ENCODE measurements around the gene PTPRU. TPM values are rescaled to one million over a fixed set of nuclear protein-coding genes. Genes with fewer than 3 reads are reported as not detected.

Gene PTPRU
- total RNA-seq, 1 experiment from 2014 or later = 0.72 TPM

GRCh38 chr1:29247044-29247443 is 10.7 kb downstream of the PTPRU start:
- no peaks in the 10 kb centered on the region for H3K4me1 ChIP-seq (ENCODE audit: control insufficient read depth, insufficient read depth, low read length)
- no peaks in the 10 kb centered on the region for H3K36me3 ChIP-seq (ENCODE audit: control insufficient read depth, insufficient read depth, low read length)
- H3K27me3 ChIP-seq (ENCODE audit: control insufficient read depth, insufficient read depth, low read length) = no peaks in the 10 kb centered on the region
- no peaks in the 10 kb centered on the region for H3K9me3 ChIP-seq (ENCODE audit: control insufficient read depth, insufficient read depth, low read depth, low read length)
- POLR2A ChIA-PET = no interaction called here
- DNase-seq (ENCODE audit: low read depth, low spot score) (no peak), ATAC-seq (no peak)
- in situ Hi-C loops (cut with HindIII; ENCODE audit: low pct_unique_long_range_greater_than_20kb, low sequenced_read_pairs) (no loop called here), intact Hi-C loops (cut with micrococcal nuclease; ENCODE audit: unreplicated experiment) (loop anchor here (10.0 kb wide), 1 partner anchor 98 kb away; no protein-coding TSS in a partner anchor)
- CTCF ChIA-PET = no interaction called here
- no TSS peak for BruUV-seq (replicated peaks)
- TF ChIP-seq, protein P1, sequence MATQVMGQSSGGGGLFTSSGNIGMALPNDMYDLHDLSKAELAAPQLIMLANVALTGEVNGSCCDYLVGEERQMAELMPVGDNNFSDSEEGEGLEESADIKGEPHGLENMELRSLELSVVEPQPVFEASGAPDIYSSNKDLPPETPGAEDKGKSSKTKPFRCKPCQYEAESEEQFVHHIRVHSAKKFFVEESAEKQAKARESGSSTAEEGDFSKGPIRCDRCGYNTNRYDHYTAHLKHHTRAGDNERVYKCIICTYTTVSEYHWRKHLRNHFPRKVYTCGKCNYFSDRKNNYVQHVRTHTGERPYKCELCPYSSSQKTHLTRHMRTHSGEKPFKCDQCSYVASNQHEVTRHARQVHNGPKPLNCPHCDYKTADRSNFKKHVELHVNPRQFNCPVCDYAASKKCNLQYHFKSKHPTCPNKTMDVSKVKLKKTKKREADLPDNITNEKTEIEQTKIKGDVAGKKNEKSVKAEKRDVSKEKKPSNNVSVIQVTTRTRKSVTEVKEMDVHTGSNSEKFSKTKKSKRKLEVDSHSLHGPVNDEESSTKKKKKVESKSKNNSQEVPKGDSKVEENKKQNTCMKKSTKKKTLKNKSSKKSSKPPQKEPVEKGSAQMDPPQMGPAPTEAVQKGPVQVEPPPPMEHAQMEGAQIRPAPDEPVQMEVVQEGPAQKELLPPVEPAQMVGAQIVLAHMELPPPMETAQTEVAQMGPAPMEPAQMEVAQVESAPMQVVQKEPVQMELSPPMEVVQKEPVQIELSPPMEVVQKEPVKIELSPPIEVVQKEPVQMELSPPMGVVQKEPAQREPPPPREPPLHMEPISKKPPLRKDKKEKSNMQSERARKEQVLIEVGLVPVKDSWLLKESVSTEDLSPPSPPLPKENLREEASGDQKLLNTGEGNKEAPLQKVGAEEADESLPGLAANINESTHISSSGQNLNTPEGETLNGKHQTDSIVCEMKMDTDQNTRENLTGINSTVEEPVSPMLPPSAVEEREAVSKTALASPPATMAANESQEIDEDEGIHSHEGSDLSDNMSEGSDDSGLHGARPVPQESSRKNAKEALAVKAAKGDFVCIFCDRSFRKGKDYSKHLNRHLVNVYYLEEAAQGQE (IDR thresholded peaks at IDR 0.05; ENCODE audit: insufficient read depth in 1 of 2, low read depth in 2 of 2, low read length in 1 of 2) = no peak
- TF ChIP-seq TCF7L2 (IDR thresholded peaks at IDR 0.05; ENCODE audit: low read depth, low read length) = no peak
- TF ChIP-seq, protein P2, sequence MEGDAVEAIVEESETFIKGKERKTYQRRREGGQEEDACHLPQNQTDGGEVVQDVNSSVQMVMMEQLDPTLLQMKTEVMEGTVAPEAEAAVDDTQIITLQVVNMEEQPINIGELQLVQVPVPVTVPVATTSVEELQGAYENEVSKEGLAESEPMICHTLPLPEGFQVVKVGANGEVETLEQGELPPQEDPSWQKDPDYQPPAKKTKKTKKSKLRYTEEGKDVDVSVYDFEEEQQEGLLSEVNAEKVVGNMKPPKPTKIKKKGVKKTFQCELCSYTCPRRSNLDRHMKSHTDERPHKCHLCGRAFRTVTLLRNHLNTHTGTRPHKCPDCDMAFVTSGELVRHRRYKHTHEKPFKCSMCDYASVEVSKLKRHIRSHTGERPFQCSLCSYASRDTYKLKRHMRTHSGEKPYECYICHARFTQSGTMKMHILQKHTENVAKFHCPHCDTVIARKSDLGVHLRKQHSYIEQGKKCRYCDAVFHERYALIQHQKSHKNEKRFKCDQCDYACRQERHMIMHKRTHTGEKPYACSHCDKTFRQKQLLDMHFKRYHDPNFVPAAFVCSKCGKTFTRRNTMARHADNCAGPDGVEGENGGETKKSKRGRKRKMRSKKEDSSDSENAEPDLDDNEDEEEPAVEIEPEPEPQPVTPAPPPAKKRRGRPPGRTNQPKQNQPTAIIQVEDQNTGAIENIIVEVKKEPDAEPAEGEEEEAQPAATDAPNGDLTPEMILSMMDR (IDR thresholded peaks at IDR 0.05) = no peak
- TF ChIP-seq SIN3A (IDR thresholded peaks at IDR 0.05; ENCODE audit: borderline replicate concordance, insufficient read depth, low read depth, low read length) = no peak
- no peak for TF ChIP-seq POLR2AphosphoS5 (IDR thresholded peaks at IDR 0.05; ENCODE audit: low read depth, low read length)
- no peak overlapping the region for H3K4me3 ChIP-seq (ENCODE audit: low read depth in 2 of 2, low read length in 2 of 2)
- H3K27ac ChIP-seq (ENCODE audit: low read length) = no peak overlapping the region

DNA sequence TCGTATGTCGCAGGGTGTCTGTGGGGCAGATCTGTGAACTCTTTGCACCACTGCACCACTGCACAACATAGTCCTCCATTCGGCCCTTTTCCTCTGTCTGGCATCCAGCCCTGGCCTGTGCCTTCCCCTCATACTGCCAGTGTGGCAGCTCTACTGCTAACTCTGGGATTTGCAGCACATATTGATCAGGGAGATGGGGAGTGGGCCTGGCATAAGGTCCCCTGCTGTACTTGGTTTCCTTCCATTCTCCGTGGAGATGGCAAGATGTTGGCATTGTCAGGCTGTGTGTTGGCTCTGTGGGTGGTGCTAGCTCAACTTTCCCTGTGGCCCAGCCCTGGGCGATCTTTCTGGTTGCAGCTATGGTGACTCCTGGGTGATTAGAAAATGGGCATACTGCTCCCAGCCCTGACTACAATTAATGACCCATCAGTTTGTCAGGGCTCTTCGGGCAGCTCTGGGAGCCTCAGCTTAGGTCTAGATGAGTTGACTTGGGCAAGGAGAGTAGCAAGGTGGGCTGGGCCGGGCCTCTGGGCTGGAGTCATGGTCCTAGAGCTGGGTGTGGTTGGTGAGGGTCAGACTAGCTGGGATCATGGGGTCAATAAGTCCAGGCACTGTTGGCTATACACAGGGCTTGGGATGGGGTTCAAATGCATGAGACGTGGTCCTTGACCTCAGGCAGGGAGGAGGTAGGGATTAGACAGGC is 11.4 kb downstream of the PTPRU start:
- no peak for ATAC-seq
- BruUV-seq (replicated peaks) = no TSS peak
- intact Hi-C loops (cut with micrococcal nuclease; ENCODE audit: unreplicated experiment) (loop anchor here (10.0 kb wide), 1 partner anchor 97 kb away; no protein-coding TSS in a partner anchor), in situ Hi-C loops (cut with HindIII; ENCODE audit: low pct_unique_long_range_greater_than_20kb, low sequenced_read_pairs) (no loop called here)
- POLR2A ChIA-PET = no interaction called here
- no peak overlapping the region for H3K27ac ChIP-seq (ENCODE audit: low read length)
- no peaks in the 10 kb centered on the region for H3K27me3 ChIP-seq (ENCODE audit: control insufficient read depth, insufficient read depth, low read length)
- no peak overlapping the region for H3K4me3 ChIP-seq (ENCODE audit: low read depth in 2 of 2, low read length in 2 of 2)
- H3K4me1 ChIP-seq (ENCODE audit: control insufficient read depth, insufficient read depth, low read length) = no peaks in the 10 kb centered on the region
- no peak for DNase-seq (ENCODE audit: low read depth, low spot score)
- TF ChIP-seq, protein P1 (IDR thresholded peaks at IDR 0.05; ENCODE audit: insufficient read depth in 1 of 2, low read depth in 2 of 2, low read length in 1 of 2) = no peak
- TF ChIP-seq POLR2AphosphoS5 (IDR thresholded peaks at IDR 0.05; ENCODE audit: low read depth, low read length) (no peak), SIN3A (IDR thresholded peaks at IDR 0.05; ENCODE audit: borderline replicate concordance, insufficient read depth, low read depth, low read length) (no peak), TCF7L2 (IDR thresholded peaks at IDR 0.05; ENCODE audit: low read depth, low read length) (no peak)
- TF ChIP-seq, protein P2 (IDR thresholded peaks at IDR 0.05) = no peak
- H3K9me3 ChIP-seq (ENCODE audit: control insufficient read depth, insufficient read depth, low read depth, low read length) = no peaks in the 10 kb centered on the region
- H3K36me3 ChIP-seq (ENCODE audit: control insufficient read depth, insufficient read depth, low read length) = no peaks in the 10 kb centered on the region
- CTCF ChIA-PET = no interaction called here
